HepG2 (cell line): Measurements from ENCODE around the gene ODAD4. TPM values are rescaled to one million over a fixed set of nuclear protein-coding genes. Genes with fewer than 3 reads are reported as not detected.
A peak's percentile ranks its signal among the peaks of the same experiment; 100 is the strongest.

Experiments
- ATAC-seq: fragments of 200-7000 bp; cut with Tn5 transposase; 3 replicates; pipeline ENCODE4 v1.9.1; 2020; ENCODE audit warnings: mild to moderate bottlenecking, moderate library complexity
- BruUV-seq: library from RNA; stranded (reverse); fragments of 400-500 nt; replicated peaks from 2 replicates; lab custom pipeline; 2021; lab: Mats Ljungman, UMichigan
- CTCF ChIA-PET: fragments of 300-600 bp; formaldehyde crosslinking; extraction: SDS; loops from one replicate; lab custom pipeline; 2021; ENCODE audit warnings: low total read pairs, inconsistent platforms, low intra/inter-chr PET ratio; lab: Yijun Ruan, JAX
- POLR2A ChIA-PET: fragments of 350-600 bp; sonication (Branson Sonifier 250); formaldehyde crosslinking; loops from one replicate; lab custom pipeline; 2020; ENCODE audit warnings: antibody characterized with exemption, inconsistent platforms; lab: Yijun Ruan, JAX
- DNase-seq: peaks from one replicate; pipeline ENCODE4 v3.0.0-alpha.2; 2015; ENCODE audit warnings: low spot score
- FAIRE-seq: peaks from 3 replicates; lab custom pipeline; 2011; peaks lifted over from hg19 to GRCh38; lab: Jason Lieb, UNC
- H2AFZ ChIP-seq: one replicate; pipeline ENCODE4 v1.6.1; 2011; ENCODE audit warnings: low read length, inconsistent platforms
- H3K27ac ChIP-seq: fragments of 300-600 bp; 3 replicates; pipeline ENCODE4 v1.8.0; 2011; ENCODE audit warnings: mixed run types, mild to moderate bottlenecking, mixed read lengths, low read length, inconsistent platforms; ENCODE audit not compliant: insufficient read depth; ENCODE audit errors: extremely low read length
- H3K27me3 ChIP-seq, 2 experiments: fragments of 200-600 bp in 1 of 2; 2 replicates in 1 of 2; 3 replicates in 1 of 2; pipeline versions ENCODE4 v1.6.0 to v1.8.0; 2011; ENCODE audit warnings: low read length in 2 of 2, mild to moderate bottlenecking in 2 of 2, moderate library complexity in 2 of 2, inconsistent platforms in 1 of 2; ENCODE audit not compliant: insufficient read depth in 2 of 2, control insufficient read depth in 1 of 2
- H3K36me3 ChIP-seq, 2 experiments: fragments of 200-600 bp in 1 of 2; replicated peaks in 1 of 2; 2 replicates in 1 of 2; 3 replicates in 1 of 2; pipeline versions ENCODE4 v1.5.1 to v1.8.0; 2011; ENCODE audit warnings: low read length in 2 of 2, inconsistent platforms in 1 of 2; ENCODE audit not compliant: insufficient read depth in 2 of 2, control insufficient read depth in 1 of 2
- H3K4me1 ChIP-seq: 2 replicates; pipeline ENCODE4 v1.5.1; 2012; ENCODE audit warnings: low read length, inconsistent platforms; ENCODE audit not compliant: insufficient read depth
- H3K4me2 ChIP-seq: 2 replicates; pipeline ENCODE4 v1.6.0; 2011; ENCODE audit warnings: low read depth, low read length, inconsistent platforms
- H3K4me3 ChIP-seq, 3 experiments: fragments of 200-600 bp in 1 of 3; sonication (generic), shearing (Covaris generic) in 1 of 3; replicated peaks in 1 of 3; 2 replicates each; pipeline ENCODE4 v1.5.1; 2011 to 2016; ENCODE audit warnings: low read length in 3 of 3, inconsistent platforms in 2 of 3, low read depth in 2 of 3, mild to moderate bottlenecking in 2 of 3, control low read depth in 1 of 3, mixed read lengths in 1 of 3; ENCODE audit not compliant: insufficient read depth in 1 of 3
- H3K79me2 ChIP-seq: one replicate; pipeline ENCODE4 v1.6.1; 2011; ENCODE audit warnings: low read length, inconsistent platforms; ENCODE audit not compliant: insufficient read depth
- H3K9ac ChIP-seq: 2 replicates; pipeline ENCODE4 v1.6.0; 2011; ENCODE audit warnings: mild to moderate bottlenecking, low read depth, low read length, inconsistent platforms; ENCODE audit not compliant: insufficient read depth
- H3K9me3 ChIP-seq: 2 replicates; pipeline ENCODE4 v1.5.1; 2012; ENCODE audit warnings: mild to moderate bottlenecking, low read length
- H4K20me1 ChIP-seq: 2 replicates; pipeline ENCODE4 v1.6.0; 2011; ENCODE audit warnings: inconsistent platforms, mild to moderate bottlenecking, low read length, moderate library complexity; ENCODE audit not compliant: insufficient read depth
- POLR2A ChIP-seq, 2 experiments: IDR thresholded peaks; 2 replicates each; pipeline ENCODE4 v1.6.1; 2011; ENCODE audit warnings: low read depth in 2 of 2, low read length in 2 of 2, mild to moderate bottlenecking in 1 of 2, moderate library complexity in 1 of 2; ENCODE audit not compliant: insufficient read depth in 1 of 2
- ZNF335 ChIP-seq: sonication (generic); formaldehyde crosslinking; IDR thresholded peaks from 2 replicates; pipeline ENCODE4 v1.4.0; 2020; ENCODE audit warnings: missing genetic modification reagents
- WGBS: methylation state at CpG from one replicate; pipeline ENCODE4 v1.1.6; 2017; ENCODE audit warnings: low lambda C conversion rate; 5-methylcytosine and 5-hydroxymethylcytosine counted together
- in situ Hi-C: cut with HindIII; loops from 2 replicates; pipeline ENCODE4 v1.10.0; 2017; ENCODE audit warnings: low pct_unique_long_range_greater_than_20kb; ENCODE audit not compliant: extremely low pct_ligation_motif_present
- intact Hi-C: fragments of 100-400 bp; cut with micrococcal nuclease; formaldehyde crosslinking; loops from one replicate; pipeline ENCODE4 v1.10.0; 2022; ENCODE audit not compliant: unreplicated experiment
- polyA plus RNA-seq, 8 experiments: library from polyadenylated mRNA; depleted of rRNA in 3 of 8; stranded (reverse) in 7 of 8; unstranded in 1 of 8; fragments of >200 nt; fragmentation: Illumina TruSeq in 4 of 8; extraction: Trizol in 4 of 8; gene quantifications; 2 replicates each; pipeline versions ENCODE4 v1.2.1 to v1.2.3, GENCODE V29; 2011 to 2016; ENCODE audit warnings: low read depth in 4 of 8, missing spikeins in 1 of 8, mixed read lengths in 1 of 8; ENCODE audit not compliant: insufficient read depth in 1 of 8
- total RNA-seq, 5 experiments: library from RNA; depleted of rRNA; stranded (reverse); fragments of >200 nt; fragmentation: Illumina TruSeq; extraction: Trizol; gene quantifications; 2 replicates each; pipeline ENCODE4 v1.2.3, GENCODE V29; 2016; ENCODE audit warnings: low read depth in 1 of 5
- TF ChIP-seq, protein P1 (sequence below): sonication (generic); formaldehyde crosslinking; IDR thresholded peaks from 2 replicates; pipeline ENCODE4 v1.5.1; 2020; ENCODE audit warnings: mild to moderate bottlenecking, missing genetic modification reagents, moderate library complexity
- TF ChIP-seq, protein P2 (sequence below): sonication (generic); formaldehyde crosslinking; IDR thresholded peaks from 2 replicates; pipeline ENCODE4 v1.4.0; 2020; ENCODE audit warnings: missing genetic modification reagents, mild to moderate bottlenecking, borderline replicate concordance
- TF ChIP-seq, protein P3 (sequence below): sonication (generic); formaldehyde crosslinking; conservative IDR thresholded peaks from 2 replicates; pipeline ENCODE4 v1.4.0; 2020; ENCODE audit warnings: mild to moderate bottlenecking, missing genetic modification reagents, moderate library complexity
- TF ChIP-seq, protein P4 (sequence below): sonication (generic); formaldehyde crosslinking; IDR thresholded peaks from 2 replicates; pipeline ENCODE4 v1.5.0; 2020; ENCODE audit warnings: missing genetic modification reagents

ODAD4 gene
- total and polyA plus RNA-seq, 2 of the 13 experiments (the other 11 are each of a cell fraction or from before 2014, with no cell fraction given), result 0.48 to 0.53 TPM

DNA sequence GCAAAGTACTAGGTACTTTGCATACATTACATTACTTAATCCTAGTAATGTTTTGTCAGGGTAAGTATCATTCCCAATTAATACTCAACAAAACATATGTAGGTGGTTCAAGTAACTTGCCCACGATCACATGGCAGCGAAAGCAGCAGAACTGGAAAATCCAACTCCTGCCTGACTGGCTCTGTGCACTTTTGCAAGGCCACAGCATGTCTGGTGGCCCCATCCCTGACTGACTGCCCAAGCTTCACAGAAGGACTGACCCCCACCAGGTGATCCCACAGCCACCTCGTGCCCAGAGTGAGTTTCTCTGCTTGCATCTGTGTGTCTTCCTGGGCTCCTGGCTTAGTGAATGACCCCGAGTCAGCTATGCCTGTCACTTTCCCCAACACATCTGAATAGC lies 47.6 kb downstream of the ODAD4 start:
- H3K9ac ChIP-seq, result no peak overlapping the region
- H3K4me3 ChIP-seq, result no peak overlapping the region
- intact Hi-C loops, result no loop called here
- DNase-seq (no peak), ATAC-seq (no peak), FAIRE-seq (no peak)
- TF ChIP-seq, protein P1, sequence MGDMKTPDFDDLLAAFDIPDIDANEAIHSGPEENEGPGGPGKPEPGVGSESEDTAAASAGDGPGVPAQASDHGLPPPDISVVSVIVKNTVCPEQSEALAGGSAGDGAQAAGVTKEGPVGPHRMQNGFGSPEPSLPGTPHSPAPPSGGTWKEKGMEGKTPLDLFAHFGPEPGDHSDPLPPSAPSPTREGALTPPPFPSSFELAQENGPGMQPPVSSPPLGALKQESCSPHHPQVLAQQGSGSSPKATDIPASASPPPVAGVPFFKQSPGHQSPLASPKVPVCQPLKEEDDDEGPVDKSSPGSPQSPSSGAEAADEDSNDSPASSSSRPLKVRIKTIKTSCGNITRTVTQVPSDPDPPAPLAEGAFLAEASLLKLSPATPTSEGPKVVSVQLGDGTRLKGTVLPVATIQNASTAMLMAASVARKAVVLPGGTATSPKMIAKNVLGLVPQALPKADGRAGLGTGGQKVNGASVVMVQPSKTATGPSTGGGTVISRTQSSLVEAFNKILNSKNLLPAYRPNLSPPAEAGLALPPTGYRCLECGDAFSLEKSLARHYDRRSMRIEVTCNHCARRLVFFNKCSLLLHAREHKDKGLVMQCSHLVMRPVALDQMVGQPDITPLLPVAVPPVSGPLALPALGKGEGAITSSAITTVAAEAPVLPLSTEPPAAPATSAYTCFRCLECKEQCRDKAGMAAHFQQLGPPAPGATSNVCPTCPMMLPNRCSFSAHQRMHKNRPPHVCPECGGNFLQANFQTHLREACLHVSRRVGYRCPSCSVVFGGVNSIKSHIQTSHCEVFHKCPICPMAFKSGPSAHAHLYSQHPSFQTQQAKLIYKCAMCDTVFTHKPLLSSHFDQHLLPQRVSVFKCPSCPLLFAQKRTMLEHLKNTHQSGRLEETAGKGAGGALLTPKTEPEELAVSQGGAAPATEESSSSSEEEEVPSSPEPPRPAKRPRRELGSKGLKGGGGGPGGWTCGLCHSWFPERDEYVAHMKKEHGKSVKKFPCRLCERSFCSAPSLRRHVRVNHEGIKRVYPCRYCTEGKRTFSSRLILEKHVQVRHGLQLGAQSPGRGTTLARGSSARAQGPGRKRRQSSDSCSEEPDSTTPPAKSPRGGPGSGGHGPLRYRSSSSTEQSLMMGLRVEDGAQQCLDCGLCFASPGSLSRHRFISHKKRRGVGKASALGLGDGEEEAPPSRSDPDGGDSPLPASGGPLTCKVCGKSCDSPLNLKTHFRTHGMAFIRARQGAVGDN (CRISPR knock-in tag), result 0 out of 2 replicates have a peak, but pooled peaks have one; percentile 11
- peak in 1 of 2 experiments; percentile 31; a peak in 1 of 4 replicates for TF ChIP-seq POLR2A (IDR thresholded peaks at IDR 0.05; ENCODE audit: insufficient read depth in 1 of 2, low read depth in 2 of 2, low read length in 2 of 2)
- TF ChIP-seq ZNF335 (CRISPR knock-in tag), result no peak
- TF ChIP-seq, protein P2, sequence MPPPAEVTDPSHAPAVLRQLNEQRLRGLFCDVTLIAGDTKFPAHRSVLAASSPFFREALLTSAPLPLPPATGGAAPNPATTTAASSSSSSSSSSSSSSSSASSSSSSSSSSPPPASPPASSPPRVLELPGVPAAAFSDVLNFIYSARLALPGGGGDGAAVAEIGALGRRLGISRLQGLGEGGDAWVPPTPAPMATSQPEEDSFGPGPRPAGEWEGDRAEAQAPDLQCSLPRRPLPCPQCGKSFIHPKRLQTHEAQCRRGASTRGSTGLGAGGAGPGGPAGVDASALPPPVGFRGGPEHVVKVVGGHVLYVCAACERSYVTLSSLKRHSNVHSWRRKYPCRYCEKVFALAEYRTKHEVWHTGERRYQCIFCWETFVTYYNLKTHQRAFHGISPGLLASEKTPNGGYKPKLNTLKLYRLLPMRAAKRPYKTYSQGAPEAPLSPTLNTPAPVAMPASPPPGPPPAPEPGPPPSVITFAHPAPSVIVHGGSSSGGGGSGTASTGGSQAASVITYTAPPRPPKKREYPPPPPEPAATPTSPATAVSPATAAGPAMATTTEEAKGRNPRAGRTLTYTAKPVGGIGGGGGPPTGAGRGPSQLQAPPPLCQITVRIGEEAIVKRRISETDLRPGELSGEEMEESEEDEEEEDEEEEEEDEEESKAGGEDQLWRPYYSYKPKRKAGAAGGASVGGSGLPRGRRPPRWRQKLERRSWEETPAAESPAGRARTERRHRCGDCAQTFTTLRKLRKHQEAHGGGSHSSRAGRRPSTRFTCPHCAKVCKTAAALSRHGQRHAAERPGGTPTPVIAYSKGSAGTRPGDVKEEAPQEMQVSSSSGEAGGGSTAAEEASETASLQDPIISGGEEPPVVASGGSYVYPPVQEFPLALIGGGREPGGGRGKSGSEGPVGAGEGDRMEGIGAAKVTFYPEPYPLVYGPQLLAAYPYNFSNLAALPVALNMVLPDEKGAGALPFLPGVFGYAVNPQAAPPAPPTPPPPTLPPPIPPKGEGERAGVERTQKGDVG (CRISPR knock-in tag), result no peak
- TF ChIP-seq, protein P3, sequence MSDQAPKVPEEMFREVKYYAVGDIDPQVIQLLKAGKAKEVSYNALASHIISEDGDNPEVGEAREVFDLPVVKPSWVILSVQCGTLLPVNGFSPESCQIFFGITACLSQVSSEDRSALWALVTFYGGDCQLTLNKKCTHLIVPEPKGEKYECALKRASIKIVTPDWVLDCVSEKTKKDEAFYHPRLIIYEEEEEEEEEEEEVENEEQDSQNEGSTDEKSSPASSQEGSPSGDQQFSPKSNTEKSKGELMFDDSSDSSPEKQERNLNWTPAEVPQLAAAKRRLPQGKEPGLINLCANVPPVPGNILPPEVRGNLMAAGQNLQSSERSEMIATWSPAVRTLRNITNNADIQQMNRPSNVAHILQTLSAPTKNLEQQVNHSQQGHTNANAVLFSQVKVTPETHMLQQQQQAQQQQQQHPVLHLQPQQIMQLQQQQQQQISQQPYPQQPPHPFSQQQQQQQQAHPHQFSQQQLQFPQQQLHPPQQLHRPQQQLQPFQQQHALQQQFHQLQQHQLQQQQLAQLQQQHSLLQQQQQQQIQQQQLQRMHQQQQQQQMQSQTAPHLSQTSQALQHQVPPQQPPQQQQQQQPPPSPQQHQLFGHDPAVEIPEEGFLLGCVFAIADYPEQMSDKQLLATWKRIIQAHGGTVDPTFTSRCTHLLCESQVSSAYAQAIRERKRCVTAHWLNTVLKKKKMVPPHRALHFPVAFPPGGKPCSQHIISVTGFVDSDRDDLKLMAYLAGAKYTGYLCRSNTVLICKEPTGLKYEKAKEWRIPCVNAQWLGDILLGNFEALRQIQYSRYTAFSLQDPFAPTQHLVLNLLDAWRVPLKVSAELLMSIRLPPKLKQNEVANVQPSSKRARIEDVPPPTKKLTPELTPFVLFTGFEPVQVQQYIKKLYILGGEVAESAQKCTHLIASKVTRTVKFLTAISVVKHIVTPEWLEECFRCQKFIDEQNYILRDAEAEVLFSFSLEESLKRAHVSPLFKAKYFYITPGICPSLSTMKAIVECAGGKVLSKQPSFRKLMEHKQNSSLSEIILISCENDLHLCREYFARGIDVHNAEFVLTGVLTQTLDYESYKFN (CRISPR knock-in tag), result no peak
- TF ChIP-seq, protein P4, sequence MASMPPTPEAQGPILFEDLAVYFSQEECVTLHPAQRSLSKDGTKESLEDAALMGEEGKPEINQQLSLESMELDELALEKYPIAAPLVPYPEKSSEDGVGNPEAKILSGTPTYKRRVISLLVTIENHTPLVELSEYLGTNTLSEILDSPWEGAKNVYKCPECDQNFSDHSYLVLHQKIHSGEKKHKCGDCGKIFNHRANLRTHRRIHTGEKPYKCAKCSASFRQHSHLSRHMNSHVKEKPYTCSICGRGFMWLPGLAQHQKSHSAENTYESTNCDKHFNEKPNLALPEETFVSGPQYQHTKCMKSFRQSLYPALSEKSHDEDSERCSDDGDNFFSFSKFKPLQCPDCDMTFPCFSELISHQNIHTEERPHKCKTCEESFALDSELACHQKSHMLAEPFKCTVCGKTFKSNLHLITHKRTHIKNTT, result no peak
- BruUV-seq, result no TSS peak
- no peaks in the 10 kb centered on the region for H3K27me3 ChIP-seq
- H4K20me1 ChIP-seq, result no peaks in the 10 kb centered on the region
- no peaks in the 10 kb centered on the region for H3K9me3 ChIP-seq
- in situ Hi-C loops, result no loop called here
- no peaks in the 10 kb centered on the region for H3K79me2 ChIP-seq
- ChIA-PET CTCF (no interaction called here), POLR2A (interaction anchor here (1.4 to 1.9 kb wide), 3 partner anchors 12 to 25 kb away, joined by 3 to 6 read pairs (median 4); partner anchors contain the start of gene CNP)
- WGBS, result 90% methylated on average over 4 of the region's 4 CpGs
- H2AFZ ChIP-seq, result no peak overlapping the region
- no peak overlapping the region for H3K4me2 ChIP-seq
- no peak overlapping the region for H3K27ac ChIP-seq
- peaks cover under 1% of the 10 kb centered on the region; the same call in 1 of the 2 replicates for H3K4me1 ChIP-seq
- peaks cover 57 to 81% of the 10 kb centered on the region in 2 experiments for H3K36me3 ChIP-seq
